ENCODE measurements around the gene TBC1D22A.

DNA sequence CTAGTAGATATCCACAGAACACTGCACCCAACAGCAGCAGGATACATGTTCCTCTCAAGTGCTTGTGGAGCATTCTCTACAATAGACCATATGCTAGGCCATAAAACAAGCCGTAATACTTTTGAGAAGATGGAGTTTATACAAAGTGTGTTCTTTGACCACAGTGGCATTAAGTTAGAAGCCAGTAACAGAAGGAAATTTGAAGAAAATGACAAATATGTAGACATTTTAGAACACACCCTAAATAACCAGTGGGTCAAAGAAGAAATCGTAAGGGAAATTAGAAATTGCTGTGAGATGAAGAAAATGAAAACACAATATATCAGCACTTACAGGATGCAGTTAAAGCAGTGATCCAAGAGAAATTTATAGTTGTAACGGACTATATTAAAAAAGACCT is 163.4 kb downstream of the TBC1D22A start:
- TF ChIP-seq, protein P1, sequence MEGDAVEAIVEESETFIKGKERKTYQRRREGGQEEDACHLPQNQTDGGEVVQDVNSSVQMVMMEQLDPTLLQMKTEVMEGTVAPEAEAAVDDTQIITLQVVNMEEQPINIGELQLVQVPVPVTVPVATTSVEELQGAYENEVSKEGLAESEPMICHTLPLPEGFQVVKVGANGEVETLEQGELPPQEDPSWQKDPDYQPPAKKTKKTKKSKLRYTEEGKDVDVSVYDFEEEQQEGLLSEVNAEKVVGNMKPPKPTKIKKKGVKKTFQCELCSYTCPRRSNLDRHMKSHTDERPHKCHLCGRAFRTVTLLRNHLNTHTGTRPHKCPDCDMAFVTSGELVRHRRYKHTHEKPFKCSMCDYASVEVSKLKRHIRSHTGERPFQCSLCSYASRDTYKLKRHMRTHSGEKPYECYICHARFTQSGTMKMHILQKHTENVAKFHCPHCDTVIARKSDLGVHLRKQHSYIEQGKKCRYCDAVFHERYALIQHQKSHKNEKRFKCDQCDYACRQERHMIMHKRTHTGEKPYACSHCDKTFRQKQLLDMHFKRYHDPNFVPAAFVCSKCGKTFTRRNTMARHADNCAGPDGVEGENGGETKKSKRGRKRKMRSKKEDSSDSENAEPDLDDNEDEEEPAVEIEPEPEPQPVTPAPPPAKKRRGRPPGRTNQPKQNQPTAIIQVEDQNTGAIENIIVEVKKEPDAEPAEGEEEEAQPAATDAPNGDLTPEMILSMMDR (IDR thresholded peaks at IDR 0.05; ENCODE audit: poor library complexity, severe bottlenecking), result no peak
- TF ChIP-seq EP300 (conservative IDR thresholded peaks at IDR 0.05; ENCODE audit: poor library complexity, severe bottlenecking) (no peak), SMC3 (conservative IDR thresholded peaks at IDR 0.05; ENCODE audit: poor library complexity) (no peak), POLR2AphosphoS5 (IDR thresholded peaks at IDR 0.05) (no peak), EZH2 (IDR thresholded peaks at IDR 0.05; ENCODE audit: borderline replicate concordance, insufficient read depth, low read length, poor library complexity, severe bottlenecking) (no peak), MXI1 (conservative IDR thresholded peaks at IDR 0.05; ENCODE audit: poor library complexity, severe bottlenecking) (no peak)
- TF ChIP-seq, protein P2, sequence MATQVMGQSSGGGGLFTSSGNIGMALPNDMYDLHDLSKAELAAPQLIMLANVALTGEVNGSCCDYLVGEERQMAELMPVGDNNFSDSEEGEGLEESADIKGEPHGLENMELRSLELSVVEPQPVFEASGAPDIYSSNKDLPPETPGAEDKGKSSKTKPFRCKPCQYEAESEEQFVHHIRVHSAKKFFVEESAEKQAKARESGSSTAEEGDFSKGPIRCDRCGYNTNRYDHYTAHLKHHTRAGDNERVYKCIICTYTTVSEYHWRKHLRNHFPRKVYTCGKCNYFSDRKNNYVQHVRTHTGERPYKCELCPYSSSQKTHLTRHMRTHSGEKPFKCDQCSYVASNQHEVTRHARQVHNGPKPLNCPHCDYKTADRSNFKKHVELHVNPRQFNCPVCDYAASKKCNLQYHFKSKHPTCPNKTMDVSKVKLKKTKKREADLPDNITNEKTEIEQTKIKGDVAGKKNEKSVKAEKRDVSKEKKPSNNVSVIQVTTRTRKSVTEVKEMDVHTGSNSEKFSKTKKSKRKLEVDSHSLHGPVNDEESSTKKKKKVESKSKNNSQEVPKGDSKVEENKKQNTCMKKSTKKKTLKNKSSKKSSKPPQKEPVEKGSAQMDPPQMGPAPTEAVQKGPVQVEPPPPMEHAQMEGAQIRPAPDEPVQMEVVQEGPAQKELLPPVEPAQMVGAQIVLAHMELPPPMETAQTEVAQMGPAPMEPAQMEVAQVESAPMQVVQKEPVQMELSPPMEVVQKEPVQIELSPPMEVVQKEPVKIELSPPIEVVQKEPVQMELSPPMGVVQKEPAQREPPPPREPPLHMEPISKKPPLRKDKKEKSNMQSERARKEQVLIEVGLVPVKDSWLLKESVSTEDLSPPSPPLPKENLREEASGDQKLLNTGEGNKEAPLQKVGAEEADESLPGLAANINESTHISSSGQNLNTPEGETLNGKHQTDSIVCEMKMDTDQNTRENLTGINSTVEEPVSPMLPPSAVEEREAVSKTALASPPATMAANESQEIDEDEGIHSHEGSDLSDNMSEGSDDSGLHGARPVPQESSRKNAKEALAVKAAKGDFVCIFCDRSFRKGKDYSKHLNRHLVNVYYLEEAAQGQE (IDR thresholded peaks at IDR 0.05; ENCODE audit: borderline replicate concordance), result no peak
